ENCODE results near the gene ATRNL1.
"Not testable (repeated sequence)": the region's sequence is repeated elsewhere in the genome, so short reads cannot be mapped to it uniquely, and the experiment has no call there.

The ATRNL1 gene

DNA sequence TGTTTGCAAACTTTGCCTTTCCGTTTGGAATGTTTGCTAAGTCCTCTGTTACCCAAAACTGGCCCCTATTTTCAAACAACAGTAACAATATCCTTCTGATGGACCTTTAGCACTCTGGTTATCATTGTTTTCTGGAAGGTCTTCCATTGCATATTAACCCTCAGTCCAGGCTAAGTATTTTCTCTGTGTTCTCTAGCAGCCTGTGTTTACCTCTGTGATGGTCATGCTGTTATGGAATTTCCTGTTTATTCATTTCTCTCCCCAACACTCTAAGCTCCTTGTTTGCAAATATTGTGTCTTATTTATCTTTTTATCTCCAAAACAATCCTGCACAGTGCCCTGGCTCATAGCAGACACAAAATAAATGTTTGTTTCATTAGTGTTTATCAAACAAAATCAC, 560.3 kb downstream of the ATRNL1 start:
- no peak for DNase-seq

DNA sequence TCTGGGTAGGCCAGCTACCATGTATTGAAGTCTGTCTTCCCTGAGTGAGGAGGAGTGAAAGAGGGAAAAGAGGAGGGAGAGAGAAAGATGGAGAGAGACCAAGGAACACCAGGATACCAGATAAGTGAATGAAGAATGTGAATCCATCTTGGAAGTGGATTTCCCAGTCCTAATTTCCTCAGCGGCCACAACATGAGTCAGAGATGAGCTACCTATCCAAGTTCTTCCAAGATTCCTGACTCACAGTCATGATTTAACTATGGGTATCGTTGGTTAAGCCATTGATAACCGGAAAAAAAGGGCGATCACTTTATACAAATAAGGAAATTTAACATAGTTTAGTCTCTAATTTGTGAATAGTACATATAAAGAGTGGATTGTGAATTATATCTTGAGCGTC, 561.8 kb downstream of the ATRNL1 start:
- no peak for DNase-seq

DNA sequence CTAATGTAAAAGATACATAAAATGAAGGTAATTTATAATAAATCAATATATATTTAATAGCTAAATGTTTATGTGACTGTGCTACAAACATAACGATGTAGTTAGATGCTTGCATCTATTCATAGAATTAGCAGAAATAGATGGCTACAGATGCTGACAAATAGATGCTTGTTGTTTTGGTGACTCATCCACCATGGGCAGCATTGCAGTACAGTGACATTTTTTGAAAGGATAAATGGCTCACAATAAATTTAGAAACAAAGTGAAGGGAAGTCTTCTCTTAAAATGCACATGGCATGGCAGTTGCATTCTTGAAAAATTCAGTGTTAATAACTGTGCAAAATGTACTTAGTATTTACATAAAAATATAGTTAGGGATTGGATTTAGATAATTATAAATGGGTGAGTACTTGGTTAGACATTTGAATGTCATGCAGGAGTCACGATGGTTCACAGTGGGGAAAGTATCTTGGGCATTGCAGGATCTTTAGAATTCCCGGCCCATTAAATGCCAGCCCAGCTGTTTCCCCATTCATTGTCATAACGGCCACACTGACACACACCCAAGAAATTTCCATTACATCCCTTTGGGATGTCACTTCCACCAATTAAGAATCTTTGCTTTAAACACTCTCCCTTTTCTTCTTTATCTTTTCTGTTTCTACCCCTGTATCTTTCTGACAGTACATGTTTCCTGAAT, 564.1 kb downstream of the ATRNL1 start:
- DNase-seq = no peak

GRCh38 chr10:115659616-115660015, 566.5 kb downstream of the ATRNL1 start:
- DNase-seq = no peak

GRCh38 chr10:115660391-115660790, 567.2 kb downstream of the ATRNL1 start:
- no peak for DNase-seq

DNA sequence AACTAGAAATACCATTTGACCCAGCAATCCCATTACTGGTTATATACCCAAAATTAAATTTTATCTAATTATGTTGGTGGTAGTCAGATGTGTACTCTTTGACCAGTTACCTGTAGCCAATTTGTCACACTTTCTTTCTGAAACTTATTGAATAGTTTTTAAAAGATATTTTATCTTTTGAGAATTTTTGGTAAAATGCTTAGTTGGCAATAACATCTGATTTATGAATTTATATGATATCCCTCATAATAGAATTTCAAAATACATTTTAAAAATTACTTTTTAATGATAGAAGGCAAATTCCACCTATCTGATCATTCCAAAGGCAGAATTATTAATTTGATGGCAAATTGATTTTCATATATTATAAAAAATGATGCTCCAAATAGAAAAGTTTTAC, 569.3 kb downstream of the ATRNL1 start:
- no peak for DNase-seq

DNA sequence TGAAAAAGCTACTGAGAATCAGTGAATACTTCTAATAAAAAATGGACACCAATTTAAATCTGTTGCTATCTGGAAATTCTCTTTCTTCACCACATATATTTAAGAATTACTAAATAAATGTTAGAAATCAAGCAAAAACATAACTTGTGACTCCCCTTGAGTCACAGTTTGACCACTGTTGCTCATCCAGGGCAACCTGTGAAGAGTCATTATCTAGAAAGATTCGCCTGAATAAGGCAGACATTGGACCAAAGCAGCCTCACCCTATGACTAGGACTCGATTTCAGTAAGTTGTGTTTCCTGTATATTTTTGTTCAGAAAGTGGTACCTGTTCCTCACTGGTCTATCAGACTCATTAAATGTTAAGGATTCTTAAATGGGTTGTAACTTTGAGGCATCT, 572.4 kb downstream of the ATRNL1 start:
- no peak for DNase-seq

DNA sequence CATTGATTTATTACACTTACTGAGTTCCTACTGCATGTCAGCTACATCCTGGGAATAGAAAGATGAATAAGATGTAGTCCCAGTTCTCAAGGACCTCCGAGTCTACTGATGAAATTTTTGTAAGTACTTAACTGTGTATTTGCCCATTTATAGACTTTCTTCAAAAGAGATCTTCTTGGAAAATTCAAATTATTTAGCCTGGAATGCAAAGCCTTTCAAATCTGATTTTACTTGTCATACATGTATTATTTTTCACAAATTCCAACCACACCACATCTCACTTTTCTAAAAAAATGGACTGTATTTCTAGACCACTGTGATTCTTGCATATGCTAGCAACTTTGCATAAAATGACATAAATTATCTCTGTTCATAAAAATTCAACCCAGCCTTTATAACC, 581.3 kb downstream of the ATRNL1 start:
- DNase-seq = no peak

- DNase-seq = no peak
Measured at GRCh38 chr10:115696747-115697146, 603.6 kb downstream of the ATRNL1 start.

DNA sequence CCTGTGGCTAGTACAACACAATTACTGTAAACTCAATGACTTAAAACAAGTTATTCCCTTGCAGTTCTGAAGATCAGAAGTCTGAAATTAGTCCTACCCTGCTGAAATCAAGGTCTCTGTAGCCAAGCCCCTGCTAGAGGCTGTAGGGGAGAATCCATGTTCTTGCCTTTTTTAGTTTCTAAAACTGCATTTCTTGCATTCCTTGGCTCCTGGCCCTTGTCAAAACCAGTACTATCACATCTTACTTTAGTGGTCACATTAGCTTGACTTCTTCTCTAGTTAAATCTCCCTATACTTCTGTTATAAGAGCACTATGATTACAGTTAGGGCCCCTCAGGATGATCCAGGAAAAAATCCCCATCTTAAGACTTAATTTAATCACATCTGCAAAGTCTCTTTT, 612.9 kb downstream of the ATRNL1 start:
- DNase-seq = no peak

GRCh38 chr10:115706488-115707076, 613.4 kb downstream of the ATRNL1 start:
- no peak for DNase-seq

DNA sequence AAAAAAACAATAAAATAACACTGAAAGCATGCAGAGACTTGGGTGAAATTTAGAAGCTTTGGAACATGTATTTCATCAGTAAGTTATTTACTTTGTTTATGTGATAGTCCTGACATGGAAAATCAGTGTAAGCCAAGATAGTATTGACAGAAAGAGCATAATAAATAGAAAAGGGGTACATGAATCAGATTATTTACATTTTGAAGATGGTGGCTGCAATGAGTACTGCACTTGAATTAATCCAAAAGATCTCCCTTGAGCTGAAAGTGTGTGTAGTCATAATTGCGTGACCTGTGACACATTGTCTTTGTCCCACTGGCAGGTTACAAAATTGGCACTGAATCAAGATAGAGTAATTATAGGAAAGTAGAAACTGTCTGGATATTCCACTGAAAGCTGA, 617.0 kb downstream of the ATRNL1 start:
- DNase-seq = no peak

GRCh38 chr10:115711306-115711705, 618.1 kb downstream of the ATRNL1 start:
- DNase-seq = no peak

- no peak for DNase-seq
Measured at GRCh38 chr10:115720121-115720520, 627.0 kb downstream of the ATRNL1 start.

- no peak for DNase-seq
Measured at GRCh38 chr10:115727129-115727528, 634.0 kb downstream of the ATRNL1 start.

- DNase-seq = no peak
Measured at GRCh38 chr10:115744089-115744488, 650.9 kb downstream of the ATRNL1 start.

DNA sequence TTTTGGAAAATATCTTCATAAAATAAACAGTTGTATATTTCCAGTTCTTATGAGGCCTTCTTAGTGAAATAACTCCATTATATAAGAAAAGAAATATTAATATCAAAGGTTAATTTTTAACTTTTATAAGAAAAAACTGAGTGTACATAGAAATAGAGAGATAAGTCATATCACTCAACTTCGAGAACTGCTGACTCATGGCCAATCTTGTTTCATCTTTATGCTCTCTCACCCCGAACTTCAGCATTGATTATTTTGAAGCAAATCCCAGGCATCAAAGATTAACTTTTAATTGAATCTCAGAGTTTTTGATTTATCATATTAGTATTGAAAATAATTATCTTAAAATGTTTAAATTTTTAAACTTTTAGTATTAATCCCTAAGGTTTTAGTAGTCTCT, 652.8 kb downstream of the ATRNL1 start:
- no peak for DNase-seq

GRCh38 chr10:115747811-115748210, 654.6 kb downstream of the ATRNL1 start:
- no peak for DNase-seq

- not testable (repeated sequence) for DNase-seq
Measured at GRCh38 chr10:115758488-115758887, 665.3 kb downstream of the ATRNL1 start.

- DNase-seq = no peak
Measured at GRCh38 chr10:115760131-115760530, 667.0 kb downstream of the ATRNL1 start.

- no peak for DNase-seq
Measured at GRCh38 chr10:115761166-115761565, 668.0 kb downstream of the ATRNL1 start.

DNA sequence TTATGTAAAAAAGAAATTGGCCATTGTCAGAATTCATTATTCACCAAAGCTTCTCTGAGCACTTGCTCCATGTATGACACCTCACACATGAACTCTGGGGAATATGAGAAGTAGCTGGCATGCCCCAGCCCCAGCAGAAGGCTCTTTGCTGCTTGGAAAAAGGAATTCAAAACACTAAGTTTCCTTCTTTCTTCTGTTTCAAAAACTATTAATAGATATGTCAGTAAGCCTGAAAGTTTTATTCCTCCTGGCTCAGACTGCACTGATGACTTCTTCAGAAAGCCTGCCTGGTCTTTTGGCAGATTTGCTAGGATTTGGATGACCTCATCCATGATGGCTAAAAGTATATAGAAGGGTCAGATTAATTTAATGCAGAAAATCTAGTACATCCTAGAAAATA, 668.9 kb downstream of the ATRNL1 start:
- DNase-seq = no peak

GRCh38 chr10:115771755-115772154, 678.6 kb downstream of the ATRNL1 start:
- DNase-seq = no peak

GRCh38 chr10:115772606-115773005, 679.4 kb downstream of the ATRNL1 start:
- DNase-seq = no peak

GRCh38 chr10:115773832-115774231, 680.7 kb downstream of the ATRNL1 start:
- DNase-seq = no peak
